ENCODE results near the gene GPSM1.

The GPSM1 gene

DNA sequence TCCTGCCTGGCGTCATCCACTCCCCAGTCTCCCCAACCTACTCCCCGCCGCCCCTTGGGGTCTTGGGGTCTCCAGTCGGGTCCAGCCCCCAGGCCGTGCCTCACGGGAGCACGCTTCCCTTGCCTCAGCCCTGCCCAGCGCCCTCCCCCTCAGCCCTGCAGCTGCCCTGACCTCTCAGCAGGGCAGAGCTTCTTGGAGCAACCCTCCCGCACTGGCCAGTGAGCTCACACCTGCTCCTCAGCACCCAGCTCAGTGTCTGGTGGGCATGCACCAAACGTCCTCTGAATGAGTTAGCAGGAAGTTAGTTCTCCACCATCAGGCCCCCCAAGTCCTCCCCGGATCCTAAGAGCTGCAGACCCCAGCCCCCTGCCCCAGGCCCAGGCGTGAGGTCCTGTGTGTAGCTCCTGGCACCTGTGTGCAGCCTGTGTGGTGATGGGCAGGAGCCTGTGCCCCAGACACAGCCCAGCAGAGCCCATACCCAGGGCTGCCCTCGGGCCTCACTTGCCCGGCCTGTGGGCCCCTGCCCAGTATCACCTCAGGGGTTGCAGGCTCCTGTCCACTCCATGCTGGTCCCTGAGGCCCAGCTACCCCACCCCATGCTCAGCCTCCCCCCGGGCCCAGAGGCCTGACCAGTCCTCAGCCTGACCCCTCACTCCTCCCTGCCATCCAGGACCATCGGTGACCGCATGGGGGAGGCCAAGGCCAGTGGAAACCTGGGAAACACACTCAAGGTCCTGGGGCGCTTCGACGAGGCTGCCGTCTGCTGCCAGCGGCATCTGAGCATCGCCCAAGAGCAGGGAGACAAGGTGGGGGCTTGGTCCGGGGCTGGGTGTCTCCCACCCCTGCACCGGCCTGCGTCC lies 8.2 kb downstream of the GPSM1 start:
- no peak for DNase-seq

GRCh38 chr9:136336156-136336870 lies 9.0 kb downstream of the GPSM1 start:
- no peak for DNase-seq

GRCh38 chr9:136336881-136337280 lies 9.5 kb downstream of the GPSM1 start:
- no peak for DNase-seq

GRCh38 chr9:136337416-136338395 lies 10.4 kb downstream of the GPSM1 start:
- no peak for DNase-seq

- DNase-seq = no peak
Measured at GRCh38 chr9:136338511-136338910, 11.2 kb downstream of the GPSM1 start.

DNA sequence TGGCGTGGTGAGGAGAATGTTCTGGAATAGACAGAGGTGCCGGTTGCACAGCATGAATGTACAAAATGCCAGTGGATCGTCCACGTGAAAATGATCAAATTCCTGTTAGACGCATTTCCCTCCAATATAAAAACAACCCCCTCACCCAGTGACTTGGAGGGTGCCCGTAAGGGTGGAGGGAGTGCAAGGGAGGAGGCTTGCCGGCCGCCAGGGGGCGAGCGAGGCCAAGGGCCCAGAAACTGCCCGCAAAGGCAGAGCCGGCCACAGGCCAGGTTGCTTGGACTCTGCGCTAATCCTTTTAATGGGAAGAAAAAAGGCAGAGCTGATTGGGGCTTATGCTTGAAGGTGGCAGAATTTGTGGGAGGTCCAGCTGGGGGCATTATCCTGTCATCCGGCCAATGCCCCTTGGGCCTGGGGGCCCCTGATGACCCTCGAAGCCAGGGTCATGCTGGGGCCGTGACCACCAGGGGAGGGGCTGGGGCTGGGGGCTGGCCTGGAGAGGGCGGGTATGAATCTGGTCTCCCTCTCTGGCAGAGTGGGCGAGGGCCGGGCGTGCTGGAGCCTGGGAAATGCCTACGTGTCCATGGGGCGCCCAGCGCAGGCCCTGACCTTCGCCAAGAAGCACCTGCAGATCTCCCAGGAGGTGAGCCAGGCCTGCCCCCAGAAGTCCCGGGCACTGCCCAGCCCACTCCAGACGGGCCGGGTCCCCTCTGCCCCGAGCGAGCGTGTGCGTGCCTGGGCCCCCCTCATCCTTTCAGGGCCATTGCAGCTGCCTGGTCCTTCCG lies 12.0 kb downstream of the GPSM1 start:
- DNase-seq = no peak

GRCh38 chr9:136339958-136340310 lies 12.6 kb downstream of the GPSM1 start:
- no peak for DNase-seq

DNA sequence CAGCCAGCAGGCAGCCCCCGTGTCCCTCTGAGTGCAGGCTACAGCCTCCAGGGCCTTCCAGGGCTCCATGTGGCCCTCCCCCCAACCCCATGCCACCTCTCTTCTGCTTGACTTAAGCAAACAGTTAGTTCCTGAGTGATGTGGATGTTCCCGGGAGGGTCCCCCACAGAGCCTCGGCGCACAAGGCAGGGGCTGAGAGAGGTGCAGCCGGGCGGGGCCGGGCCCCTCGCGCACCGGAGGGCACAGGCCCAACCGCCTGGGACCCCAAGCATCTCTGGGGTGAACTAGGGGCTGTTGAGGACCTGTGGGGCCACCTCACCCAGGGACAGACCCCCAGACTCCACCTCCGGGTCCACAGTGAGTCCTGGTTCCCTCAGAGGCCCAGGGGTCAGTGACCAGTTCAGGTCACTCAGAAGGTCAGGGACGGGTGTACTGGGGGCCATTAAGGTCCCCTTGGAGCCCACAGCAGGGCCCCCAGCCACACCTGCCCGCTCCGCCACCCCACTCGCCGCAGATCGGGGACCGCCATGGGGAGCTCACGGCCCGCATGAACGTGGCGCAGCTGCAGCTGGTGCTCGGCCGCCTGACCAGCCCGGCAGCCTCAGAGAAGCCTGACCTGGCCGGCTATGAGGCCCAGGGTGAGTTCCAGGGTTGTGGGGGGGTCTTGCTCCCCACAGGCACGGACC lies 13.2 kb downstream of the GPSM1 start:
- no peak for DNase-seq

GRCh38 chr9:136341042-136341655 lies 13.8 kb downstream of the GPSM1 start:
- no peak for DNase-seq

DNA sequence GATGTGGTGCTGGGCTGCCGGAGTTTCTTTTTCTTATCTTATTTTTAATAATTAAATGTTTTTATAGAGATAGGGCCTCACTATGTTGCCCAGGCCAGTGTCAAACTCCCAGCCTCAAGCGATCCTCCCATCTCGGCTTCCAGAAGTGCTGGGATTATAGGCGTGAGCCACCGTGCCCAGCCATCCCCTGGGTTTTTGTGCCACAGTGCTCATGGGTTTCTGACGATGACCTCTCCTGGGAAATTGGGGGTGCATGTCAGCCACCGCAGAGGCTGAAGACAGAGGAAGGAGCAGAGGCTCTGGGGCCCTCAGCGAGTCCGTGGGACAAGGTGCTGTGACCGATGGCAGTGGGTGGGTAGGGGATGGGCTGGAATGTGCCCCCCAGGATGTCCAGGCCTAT lies 14.4 kb downstream of the GPSM1 start:
- no peak for DNase-seq

GRCh38 chr9:136342181-136343120 lies 15.1 kb downstream of the GPSM1 start:
- no peak for DNase-seq

GRCh38 chr9:136343121-136343883 lies 16.0 kb downstream of the GPSM1 start:
- DNase-seq = no peak

- DNase-seq = no peak
Measured at GRCh38 chr9:136343884-136344269, 16.5 kb downstream of the GPSM1 start.

DNA sequence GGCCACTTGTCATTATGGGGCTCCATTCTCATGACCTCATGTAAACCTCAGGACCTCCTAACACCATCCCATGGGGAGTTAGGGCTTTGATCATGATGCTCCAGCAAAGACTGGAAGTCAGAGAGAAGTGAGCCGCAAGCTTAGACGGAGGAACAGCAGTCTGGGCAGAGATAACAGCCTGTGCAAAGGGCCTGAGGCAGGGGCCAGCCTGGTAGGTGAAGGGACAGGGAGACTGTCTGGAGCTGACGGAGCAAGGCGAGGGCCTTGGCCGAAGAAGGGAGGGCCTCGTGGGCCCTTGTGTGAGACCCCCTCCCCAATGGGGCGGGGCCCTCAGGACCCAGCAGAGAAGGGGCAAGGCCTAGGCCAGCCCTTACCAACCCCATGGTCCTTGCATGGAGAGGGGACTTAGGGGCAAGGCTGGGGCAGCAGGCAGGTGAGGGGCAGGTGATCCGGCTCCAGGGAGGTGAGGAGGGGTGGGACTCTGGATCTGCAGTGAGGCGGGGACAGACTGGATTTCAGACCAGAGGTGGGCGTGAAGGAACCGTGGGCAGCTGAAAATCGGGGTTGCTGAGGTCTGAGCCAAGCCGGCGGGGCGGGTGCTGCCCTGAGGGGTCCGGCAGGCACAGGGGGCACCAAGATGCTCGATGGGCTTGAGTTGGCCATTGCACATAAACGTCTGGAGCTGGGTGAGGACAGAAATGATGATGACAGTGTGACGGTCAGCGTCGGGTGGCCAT lies 17.4 kb downstream of the GPSM1 start:
- no peak for DNase-seq

DNA sequence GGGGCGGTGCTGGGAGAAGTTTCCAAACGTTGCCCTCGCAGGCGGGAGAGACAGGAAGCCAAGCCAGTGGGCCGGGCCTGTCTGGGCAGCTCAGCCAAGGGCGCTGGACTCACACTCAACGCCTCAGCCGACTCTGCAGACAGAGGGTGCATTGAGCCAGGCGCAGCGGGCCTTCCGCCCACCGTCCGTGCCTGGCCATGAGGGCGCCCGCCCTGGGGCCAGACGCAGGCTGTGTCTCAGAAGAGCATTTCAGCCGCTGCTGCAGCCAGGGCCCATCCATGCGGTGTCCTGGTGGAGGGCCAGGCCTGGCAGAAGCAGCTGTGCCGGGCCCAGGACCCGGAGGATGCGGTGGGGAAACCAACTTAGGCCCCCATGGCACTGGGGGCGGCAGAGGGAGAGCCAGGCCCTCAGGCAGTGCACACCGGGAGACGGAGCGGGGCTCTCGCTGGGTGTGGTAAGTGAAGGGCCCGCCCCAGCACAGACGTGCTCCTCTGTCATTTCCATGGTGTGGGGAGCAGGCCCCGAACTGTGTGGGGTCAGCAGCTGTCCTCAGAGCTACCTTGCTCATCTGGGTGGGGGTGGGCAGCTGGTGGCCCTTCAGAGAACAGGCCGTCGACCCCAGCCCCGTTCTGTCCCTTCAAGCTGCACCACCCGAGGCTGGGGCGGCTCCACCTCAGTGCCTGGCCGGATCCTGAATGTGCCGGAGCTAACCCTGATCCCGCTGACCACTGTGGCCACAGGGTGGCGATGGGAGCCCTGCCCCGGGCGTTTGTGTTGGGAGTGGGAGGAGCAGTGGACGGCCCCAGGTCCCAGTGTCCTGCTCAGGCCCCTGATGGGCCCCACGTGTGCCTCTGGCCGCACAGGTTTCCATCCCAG lies 18.2 kb downstream of the GPSM1 start:
- DNase-seq = no peak

- no peak for DNase-seq
Measured at GRCh38 chr9:136346157-136346481, 18.8 kb downstream of the GPSM1 start.

GRCh38 chr9:136346927-136347465 lies 19.7 kb downstream of the GPSM1 start:
- DNase-seq = no peak

All from NCI-H2081 treated with DMSO at 0.1 percent for 48 hours (cell line).